ENCODE results near the gene CYP4A22. TPM values are rescaled to one million over a fixed set of nuclear protein-coding genes. Genes with fewer than 3 reads are reported as not detected.
A peak's percentile ranks its signal among the peaks of the same experiment; 100 is the strongest.

The CYP4A22 gene
- total and polyA plus RNA-seq, 9 of the 15 experiments (the other 6 are each of a cell fraction or from before 2014, with no cell fraction given), result 0.07 TPM; not detected in 8

DNA sequence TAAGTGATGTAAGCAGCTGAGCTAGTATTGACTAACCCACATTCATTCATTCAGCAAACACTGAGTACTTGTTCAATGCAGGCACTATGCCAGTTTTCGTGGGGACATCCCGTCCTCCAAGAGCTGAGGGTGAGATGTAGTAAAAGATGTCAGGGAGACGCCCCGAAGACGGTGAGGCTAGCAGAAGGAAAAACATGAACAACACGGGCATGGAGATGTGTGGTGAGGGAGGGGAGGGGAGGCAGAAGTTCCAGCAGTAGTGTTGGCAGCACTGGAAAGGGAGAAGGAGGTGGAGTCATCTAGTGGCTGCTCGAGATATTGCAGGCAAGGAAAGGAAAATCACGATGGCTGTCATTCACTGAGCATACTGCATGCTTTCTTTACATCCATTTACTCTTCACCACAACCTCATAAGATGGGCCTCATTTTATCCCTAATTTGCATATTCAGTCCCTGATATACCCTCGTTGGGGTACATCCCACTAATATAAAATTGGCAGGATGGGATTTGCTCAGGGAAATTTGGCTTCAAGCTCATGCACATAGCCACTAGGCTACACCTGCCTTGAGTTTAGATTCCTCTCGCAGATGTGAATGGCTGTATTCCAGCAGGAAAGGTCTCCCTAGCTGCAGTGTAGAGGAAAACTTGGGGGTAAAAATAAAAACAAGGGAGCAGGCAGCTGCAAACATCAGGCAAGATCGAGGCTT, 38.1 kb downstream of the CYP4A22 start (continued):
- TF ChIP-seq, protein P1, sequence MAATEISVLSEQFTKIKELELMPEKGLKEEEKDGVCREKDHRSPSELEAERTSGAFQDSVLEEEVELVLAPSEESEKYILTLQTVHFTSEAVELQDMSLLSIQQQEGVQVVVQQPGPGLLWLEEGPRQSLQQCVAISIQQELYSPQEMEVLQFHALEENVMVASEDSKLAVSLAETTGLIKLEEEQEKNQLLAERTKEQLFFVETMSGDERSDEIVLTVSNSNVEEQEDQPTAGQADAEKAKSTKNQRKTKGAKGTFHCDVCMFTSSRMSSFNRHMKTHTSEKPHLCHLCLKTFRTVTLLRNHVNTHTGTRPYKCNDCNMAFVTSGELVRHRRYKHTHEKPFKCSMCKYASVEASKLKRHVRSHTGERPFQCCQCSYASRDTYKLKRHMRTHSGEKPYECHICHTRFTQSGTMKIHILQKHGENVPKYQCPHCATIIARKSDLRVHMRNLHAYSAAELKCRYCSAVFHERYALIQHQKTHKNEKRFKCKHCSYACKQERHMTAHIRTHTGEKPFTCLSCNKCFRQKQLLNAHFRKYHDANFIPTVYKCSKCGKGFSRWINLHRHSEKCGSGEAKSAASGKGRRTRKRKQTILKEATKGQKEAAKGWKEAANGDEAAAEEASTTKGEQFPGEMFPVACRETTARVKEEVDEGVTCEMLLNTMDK (IDR thresholded peaks at IDR 0.05; ENCODE audit: borderline replicate concordance, insufficient read depth, low read depth, low read length, poor library complexity, severe bottlenecking), result no peak
- TF ChIP-seq KAT7 (CRISPR knock-in tag; IDR thresholded peaks at IDR 0.05; ENCODE audit: borderline replicate concordance) (no peak), SIN3A (IDR thresholded peaks at IDR 0.05; ENCODE audit: borderline replicate concordance in 2 of 2, control insufficient read depth in 1 of 2, low read depth in 2 of 2, low read length in 2 of 2) (no peak), NCOA4 (IDR thresholded peaks at IDR 0.05; ENCODE audit: partially characterized antibody) (no peak), BHLHE40 (IDR thresholded peaks at IDR 0.05; ENCODE audit: low read length) (no peak), FUS (optimal IDR thresholded peaks at IDR 0.05; ENCODE audit: low read depth, low read length) (no peak), ZNF175 (CRISPR knock-in tag; IDR thresholded peaks at IDR 0.05; ENCODE audit: low read depth) (no peak), HNRNPL (IDR thresholded peaks at IDR 0.05; ENCODE audit: low read depth, low read length) (no peak), ZNF121 (CRISPR knock-in tag; conservative IDR thresholded peaks at IDR 0.05) (no peak), ZNF79 (CRISPR knock-in tag; IDR thresholded peaks at IDR 0.05; ENCODE audit: low read depth) (no peak), ZNF696 (CRISPR knock-in tag; conservative IDR thresholded peaks at IDR 0.05) (no peak), POLR2G (IDR thresholded peaks at IDR 0.05; ENCODE audit: low read depth, low read length) (no peak), NRF1 (conservative IDR thresholded peaks at IDR 0.05 in 1 of 2, IDR thresholded peaks at IDR 0.05 in 1 of 2) (peak in 1 of 2 experiments; percentile 16; a peak in 1 of 4 replicates), ASH1L (IDR thresholded peaks at IDR 0.05; ENCODE audit: borderline replicate concordance, low read depth, partially characterized antibody) (no peak), CEBPG (CRISPR knock-in tag; IDR thresholded peaks at IDR 0.05) (no peak; the same call in 1 of the 2 replicates), CEBPG (tag; conservative IDR thresholded peaks at IDR 0.05 in 1 of 2, IDR thresholded peaks at IDR 0.05 in 1 of 2) (no peak), XRCC3 (IDR thresholded peaks at IDR 0.05) (no peak), HNRNPH1 (optimal IDR thresholded peaks at IDR 0.05; ENCODE audit: low read depth, low read length) (no peak)
- TF ChIP-seq, protein P2, sequence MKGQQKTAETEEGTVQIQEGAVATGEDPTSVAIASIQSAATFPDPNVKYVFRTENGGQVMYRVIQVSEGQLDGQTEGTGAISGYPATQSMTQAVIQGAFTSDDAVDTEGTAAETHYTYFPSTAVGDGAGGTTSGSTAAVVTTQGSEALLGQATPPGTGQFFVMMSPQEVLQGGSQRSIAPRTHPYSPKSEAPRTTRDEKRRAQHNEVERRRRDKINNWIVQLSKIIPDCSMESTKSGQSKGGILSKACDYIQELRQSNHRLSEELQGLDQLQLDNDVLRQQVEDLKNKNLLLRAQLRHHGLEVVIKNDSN (CRISPR knock-in tag; IDR thresholded peaks at IDR 0.05), result 0 out of 2 replicates have a peak, but pooled peaks have one; percentile 14
- TF ChIP-seq, protein P3, sequence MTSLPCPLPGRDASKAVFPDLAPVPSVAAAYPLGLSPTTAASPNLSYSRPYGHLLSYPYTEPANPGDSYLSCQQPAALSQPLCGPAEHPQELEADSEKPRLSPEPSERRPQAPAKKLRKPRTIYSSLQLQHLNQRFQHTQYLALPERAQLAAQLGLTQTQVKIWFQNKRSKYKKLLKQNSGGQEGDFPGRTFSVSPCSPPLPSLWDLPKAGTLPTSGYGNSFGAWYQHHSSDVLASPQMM (CRISPR knock-in tag; IDR thresholded peaks at IDR 0.05), result no peak
- TF ChIP-seq, protein P4, sequence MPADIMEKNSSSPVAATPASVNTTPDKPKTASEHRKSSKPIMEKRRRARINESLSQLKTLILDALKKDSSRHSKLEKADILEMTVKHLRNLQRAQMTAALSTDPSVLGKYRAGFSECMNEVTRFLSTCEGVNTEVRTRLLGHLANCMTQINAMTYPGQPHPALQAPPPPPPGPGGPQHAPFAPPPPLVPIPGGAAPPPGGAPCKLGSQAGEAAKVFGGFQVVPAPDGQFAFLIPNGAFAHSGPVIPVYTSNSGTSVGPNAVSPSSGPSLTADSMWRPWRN (IDR thresholded peaks at IDR 0.05; ENCODE audit: low read depth), result no peak
- TF ChIP-seq, protein P5, sequence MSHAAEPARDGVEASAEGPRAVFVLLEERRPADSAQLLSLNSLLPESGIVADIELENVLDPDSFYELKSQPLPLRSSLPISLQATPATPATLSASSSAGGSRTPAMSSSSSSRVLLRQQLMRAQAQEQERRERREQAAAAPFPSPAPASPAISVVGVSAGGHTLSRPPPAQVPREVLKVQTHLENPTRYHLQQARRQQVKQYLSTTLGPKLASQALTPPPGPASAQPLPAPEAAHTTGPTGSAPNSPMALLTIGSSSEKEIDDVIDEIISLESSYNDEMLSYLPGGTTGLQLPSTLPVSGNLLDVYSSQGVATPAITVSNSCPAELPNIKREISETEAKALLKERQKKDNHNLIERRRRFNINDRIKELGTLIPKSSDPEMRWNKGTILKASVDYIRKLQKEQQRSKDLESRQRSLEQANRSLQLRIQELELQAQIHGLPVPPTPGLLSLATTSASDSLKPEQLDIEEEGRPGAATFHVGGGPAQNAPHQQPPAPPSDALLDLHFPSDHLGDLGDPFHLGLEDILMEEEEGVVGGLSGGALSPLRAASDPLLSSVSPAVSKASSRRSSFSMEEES (CRISPR knock-in tag; IDR thresholded peaks at IDR 0.05), result no peak

Measured in K562 (cell line).